Amniotic epithelial cell (primary cell): Measurements from ENCODE around the gene NDUFV1.
"Not testable (repeated sequence)": the region's sequence is repeated elsewhere in the genome, so short reads cannot be mapped to it uniquely, and the experiment has no call there.

Experiments used
- DNase-seq: peaks from one replicate; pipeline ENCODE4 v3.0.0-alpha.2; 2010; ENCODE audit warnings: low read depth

Gene NDUFV1

GRCh38 chr11:67586568-67587250 is 20.0 kb upstream of the NDUFV1 start:
- DNase-seq, result no peak

- DNase-seq, result no peak
Observed at GRCh38 chr11:67588136-67588503, 18.6 kb upstream of the NDUFV1 start.

GRCh38 chr11:67588899-67589415 is 17.8 kb upstream of the NDUFV1 start:
- not testable (repeated sequence) for DNase-seq

- DNase-seq, result no peak
Observed at GRCh38 chr11:67592880-67593564, 13.7 kb upstream of the NDUFV1 start.

- DNase-seq, result no peak
Observed at GRCh38 chr11:67593565-67593905, 13.2 kb upstream of the NDUFV1 start.

- no peak for DNase-seq
Observed at GRCh38 chr11:67594480-67594879, 12.3 kb upstream of the NDUFV1 start.

GRCh38 chr11:67596753-67597300 is 9.9 kb upstream of the NDUFV1 start:
- no peak for DNase-seq

- not testable (repeated sequence) for DNase-seq
Observed at GRCh38 chr11:67597458-67597857, 9.3 kb upstream of the NDUFV1 start.

- DNase-seq, result not testable (repeated sequence)
Observed at GRCh38 chr11:67597963-67598362, 8.8 kb upstream of the NDUFV1 start.

GRCh38 chr11:67599149-67599548 is 7.6 kb upstream of the NDUFV1 start:
- peak; percentile 57 for DNase-seq

- no peak for DNase-seq
Observed at GRCh38 chr11:67600324-67601029, 6.3 kb upstream of the NDUFV1 start.

GRCh38 chr11:67601098-67601497 is 5.6 kb upstream of the NDUFV1 start:
- no peak for DNase-seq

- not testable (repeated sequence) for DNase-seq
Observed at GRCh38 chr11:67604119-67604518, 2.6 kb upstream of the NDUFV1 start.

GRCh38 chr11:67604815-67605214 is 1.9 kb upstream of the NDUFV1 start:
- DNase-seq, result no peak

GRCh38 chr11:67605231-67606011 is 1.3 kb upstream of the NDUFV1 start:
- no peak for DNase-seq

- no peak for DNase-seq
Observed at GRCh38 chr11:67606093-67606491, 644 bp upstream of the NDUFV1 start.

- no peak for DNase-seq
Observed at GRCh38 chr11:67607507-67607906, 771 bp downstream of the NDUFV1 start.

GRCh38 chr11:67608486-67608885 is 1.8 kb downstream of the NDUFV1 start:
- no peak for DNase-seq

- DNase-seq, result no peak
Observed at GRCh38 chr11:67609316-67609715, 2.6 kb downstream of the NDUFV1 start.

- DNase-seq, result no peak
Observed at GRCh38 chr11:67610302-67610868, 3.6 kb downstream of the NDUFV1 start.

GRCh38 chr11:67611165-67611564 is 4.4 kb downstream of the NDUFV1 start:
- no peak for DNase-seq
